HG02981 (cell line): ENCODE data around the gene GRID1.

Experiments used
- ATAC-seq: cut with Tn5 transposase; IDR thresholded peaks from one replicate; pipeline ENCODE4 v1.9.1; 2021; ENCODE audit warnings: mild to moderate bottlenecking, moderate library complexity; ENCODE audit not compliant: unreplicated experiment

Gene GRID1

GRCh38 chr10:86316990-86317389 is 49.6 kb downstream of the GRID1 start:
- ATAC-seq = no peak

- no peak for ATAC-seq
Measured at GRCh38 chr10:86316274-86316835, 50.2 kb downstream of the GRID1 start.

GRCh38 chr10:86315549-86315942 is 51.0 kb downstream of the GRID1 start:
- ATAC-seq = no peak

GRCh38 chr10:86314616-86315548 is 51.7 kb downstream of the GRID1 start:
- no peak for ATAC-seq

GRCh38 chr10:86313621-86314041 is 53.0 kb downstream of the GRID1 start:
- no peak for ATAC-seq

- no peak for ATAC-seq
Measured at GRCh38 chr10:86312701-86313270, 53.8 kb downstream of the GRID1 start.

GRCh38 chr10:86311906-86312305 is 54.7 kb downstream of the GRID1 start:
- no peak for ATAC-seq

GRCh38 chr10:86311190-86311589 is 55.4 kb downstream of the GRID1 start:
- no peak for ATAC-seq

- ATAC-seq = no peak
Measured at GRCh38 chr10:86310702-86311101, 55.9 kb downstream of the GRID1 start.

GRCh38 chr10:86310291-86310690 is 56.3 kb downstream of the GRID1 start:
- no peak for ATAC-seq

- ATAC-seq = no peak
Measured at GRCh38 chr10:86308056-86308455, 58.5 kb downstream of the GRID1 start.

- ATAC-seq = no peak
Measured at GRCh38 chr10:86306628-86307278, 59.8 kb downstream of the GRID1 start.

GRCh38 chr10:86305521-86305920 is 61.1 kb downstream of the GRID1 start:
- ATAC-seq = no peak

- no peak for ATAC-seq
Measured at GRCh38 chr10:86304436-86304835, 62.2 kb downstream of the GRID1 start.

- ATAC-seq = no peak
Measured at GRCh38 chr10:86303626-86304025, 63.0 kb downstream of the GRID1 start.

GRCh38 chr10:86301971-86302370 is 64.6 kb downstream of the GRID1 start:
- no peak for ATAC-seq

GRCh38 chr10:86300931-86301830 is 65.4 kb downstream of the GRID1 start:
- no peak for ATAC-seq

GRCh38 chr10:86300399-86300925 is 66.1 kb downstream of the GRID1 start:
- ATAC-seq = no peak

GRCh38 chr10:86299562-86299961 is 67.0 kb downstream of the GRID1 start:
- ATAC-seq = no peak

- ATAC-seq = no peak
Measured at GRCh38 chr10:86298501-86299001, 68.0 kb downstream of the GRID1 start.
